ENCODE results near the gene RAG1.

The RAG1 gene

GRCh38 chr11:36628765-36629244, 61.0 kb downstream of the RAG1 start:
- DNase-seq (ENCODE audit: extremely low spot score) = peak; percentile 53
- POLR2A ChIA-PET = no interaction called here
- TF ChIP-seq ARNT (IDR thresholded peaks at IDR 0.05) (no peak), NFRKB (IDR thresholded peaks at IDR 0.05) (no peak), CTBP1 (IDR thresholded peaks at IDR 0.05; ENCODE audit: borderline replicate concordance) (peak; percentile 73; the same call in 1 of the 2 replicates), ZNF384 (IDR thresholded peaks at IDR 0.05) (no peak), PKNOX1 (IDR thresholded peaks at IDR 0.05) (peak; percentile 92), FOXM1 (IDR thresholded peaks at IDR 0.05; ENCODE audit: borderline replicate concordance) (no peak), TARDBP (IDR thresholded peaks at IDR 0.05) (no peak)
- CTCF ChIA-PET = no interaction called here
